HG03432 (cell line): Measurements from ENCODE around the gene TBX4.
"Not testable (repeated sequence)": the region's sequence is repeated elsewhere in the genome, so short reads cannot be mapped to it uniquely, and the experiment has no call there.

ENCODE experiments used
- ATAC-seq: cut with Tn5 transposase; IDR thresholded peaks from one replicate; pipeline ENCODE4 v1.9.1; 2021; ENCODE audit warnings: mild to moderate bottlenecking, moderate library complexity; ENCODE audit not compliant: unreplicated experiment

Gene TBX4

GRCh38 chr17:61496174-61496956, 44.1 kb downstream of the TBX4 start:
- ATAC-seq = no peak

DNA sequence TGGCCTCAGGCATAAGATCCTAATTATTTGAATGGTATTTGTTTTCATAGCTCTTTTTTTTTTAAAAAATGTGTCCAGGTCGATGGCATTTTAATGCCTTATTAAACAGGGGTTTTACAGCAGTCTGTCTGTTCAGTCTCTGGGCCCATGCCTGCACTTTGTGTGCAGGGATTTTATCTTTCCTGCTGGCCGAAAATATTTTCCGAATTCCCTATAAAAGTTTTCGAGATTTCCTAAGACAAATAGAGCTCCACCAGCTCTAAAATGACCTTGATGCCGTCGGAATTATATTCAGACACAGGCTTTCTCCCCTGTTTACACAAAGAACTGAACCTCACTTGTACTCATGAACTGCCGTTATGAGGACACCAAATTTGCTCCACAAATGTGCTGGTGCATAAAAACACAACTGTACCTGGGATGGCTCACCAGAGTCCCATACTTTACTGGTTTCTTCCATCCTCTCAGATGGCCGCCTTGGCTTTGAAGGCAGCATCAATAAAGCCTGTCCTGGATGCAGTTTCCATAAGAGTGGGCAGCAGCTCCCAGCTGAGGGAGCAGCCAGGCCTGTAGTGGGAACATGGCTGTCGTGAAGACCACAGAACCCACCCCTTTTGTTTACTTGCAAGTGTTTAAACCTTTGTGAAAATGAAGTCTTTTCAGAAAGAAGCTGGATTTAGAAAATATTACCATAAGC, 44.9 kb downstream of the TBX4 start:
- ATAC-seq = no peak

- no peak for ATAC-seq
Observed at GRCh38 chr17:61498042-61498994, 46.1 kb downstream of the TBX4 start.

- ATAC-seq = no peak
Observed at GRCh38 chr17:61499632-61500031, 47.4 kb downstream of the TBX4 start.

- no peak for ATAC-seq
Observed at GRCh38 chr17:61500287-61500686, 48.1 kb downstream of the TBX4 start.

- peak; percentile 46 for ATAC-seq
Observed at GRCh38 chr17:61502292-61502691, 50.1 kb downstream of the TBX4 start.

- no peak for ATAC-seq
Observed at GRCh38 chr17:61503961-61504360, 51.7 kb downstream of the TBX4 start.

- no peak for ATAC-seq
Observed at GRCh38 chr17:61504697-61505096, 52.5 kb downstream of the TBX4 start.

DNA sequence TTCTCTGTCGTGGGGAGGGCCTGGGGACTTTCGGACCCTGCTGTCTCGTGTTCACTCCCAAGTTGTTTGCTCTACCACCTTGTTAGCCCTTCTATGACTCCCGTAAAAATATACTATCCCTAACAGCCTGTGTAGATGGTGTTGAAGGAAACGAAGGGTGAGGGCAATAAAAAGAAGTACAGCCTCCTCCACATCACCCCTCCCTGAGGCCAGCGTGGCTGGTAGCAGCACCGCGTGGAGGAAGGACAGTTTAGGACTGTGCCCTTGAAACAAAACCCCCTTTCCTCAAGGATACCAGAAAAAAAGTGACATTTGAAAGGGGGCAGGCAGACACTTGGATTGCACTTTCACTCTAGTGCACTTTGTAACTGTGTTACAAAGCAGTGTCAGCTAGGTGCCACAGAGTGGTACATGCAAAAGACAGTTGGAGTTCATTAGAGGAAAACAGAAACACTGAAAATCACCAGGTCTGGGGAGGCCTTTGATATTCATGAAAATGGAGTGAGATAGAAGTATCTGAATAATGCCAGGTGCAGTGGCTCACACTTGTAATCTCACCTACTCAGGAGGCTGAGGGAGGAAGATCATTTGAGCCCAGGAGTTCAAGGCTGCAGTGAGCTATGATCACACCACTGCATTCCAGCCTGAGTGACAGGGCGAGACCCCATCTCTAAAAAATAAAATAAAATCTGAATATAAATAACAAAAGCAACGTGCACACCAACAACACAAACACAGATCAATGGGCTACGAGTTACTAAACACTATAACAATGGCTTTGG, 53.8 kb downstream of the TBX4 start:
- ATAC-seq = no peak

DNA sequence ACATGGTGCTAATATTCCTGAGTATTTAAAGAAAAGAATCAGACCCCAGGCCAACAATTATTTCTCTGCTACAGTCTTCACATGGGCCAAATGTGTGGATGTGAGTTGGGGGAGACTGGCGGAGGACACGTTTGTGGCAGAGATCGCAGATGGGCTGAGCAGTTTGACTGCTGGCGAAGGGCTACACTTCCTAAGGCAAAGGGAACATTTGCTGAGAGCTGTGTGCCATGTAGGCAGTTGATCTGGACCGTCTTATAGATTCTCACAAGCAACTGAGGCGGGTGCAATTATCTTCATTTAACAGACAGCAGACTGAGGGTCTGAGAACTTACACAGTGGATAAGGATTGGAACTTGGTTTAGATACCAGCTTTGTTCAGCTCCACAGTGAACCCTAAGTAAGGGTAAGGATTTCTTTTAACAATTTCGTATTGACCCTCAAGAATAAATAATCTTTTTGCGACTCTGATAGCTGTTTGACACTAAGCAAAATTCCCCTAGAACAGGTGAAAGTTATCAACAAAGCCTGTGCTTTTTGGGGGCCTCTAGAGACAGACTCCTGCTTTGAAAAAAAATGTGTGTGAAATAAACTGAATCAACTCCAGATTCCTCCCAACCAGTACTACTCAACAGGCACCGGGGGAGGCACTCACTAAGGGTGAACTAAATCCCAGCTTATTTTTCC, 55.3 kb downstream of the TBX4 start:
- no peak for ATAC-seq

- ATAC-seq = no peak
Observed at GRCh38 chr17:61508912-61509311, 56.7 kb downstream of the TBX4 start.

DNA sequence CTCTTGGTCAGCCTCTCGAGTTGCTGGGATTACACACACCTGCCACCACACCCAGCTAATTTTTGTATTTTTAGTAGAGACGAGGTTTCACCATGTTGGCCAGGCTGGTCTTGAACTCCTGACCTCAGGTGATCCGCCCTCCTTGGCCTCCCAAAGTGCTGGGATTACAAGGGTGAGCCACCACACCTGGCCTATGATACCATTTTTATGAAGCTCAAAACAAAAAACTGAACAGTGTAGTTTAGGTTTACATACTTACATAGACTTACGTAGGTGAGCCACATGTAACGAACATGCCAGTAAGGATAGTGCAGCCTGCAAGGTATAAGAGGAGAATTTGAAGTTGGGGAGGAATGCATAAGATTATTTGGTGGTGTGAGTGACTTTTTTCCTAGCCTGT, 57.2 kb downstream of the TBX4 start:
- ATAC-seq = not testable (repeated sequence)

GRCh38 chr17:61510237-61510636, 58.0 kb downstream of the TBX4 start:
- no peak for ATAC-seq

- ATAC-seq = no peak
Observed at GRCh38 chr17:61510991-61511390, 58.8 kb downstream of the TBX4 start.

DNA sequence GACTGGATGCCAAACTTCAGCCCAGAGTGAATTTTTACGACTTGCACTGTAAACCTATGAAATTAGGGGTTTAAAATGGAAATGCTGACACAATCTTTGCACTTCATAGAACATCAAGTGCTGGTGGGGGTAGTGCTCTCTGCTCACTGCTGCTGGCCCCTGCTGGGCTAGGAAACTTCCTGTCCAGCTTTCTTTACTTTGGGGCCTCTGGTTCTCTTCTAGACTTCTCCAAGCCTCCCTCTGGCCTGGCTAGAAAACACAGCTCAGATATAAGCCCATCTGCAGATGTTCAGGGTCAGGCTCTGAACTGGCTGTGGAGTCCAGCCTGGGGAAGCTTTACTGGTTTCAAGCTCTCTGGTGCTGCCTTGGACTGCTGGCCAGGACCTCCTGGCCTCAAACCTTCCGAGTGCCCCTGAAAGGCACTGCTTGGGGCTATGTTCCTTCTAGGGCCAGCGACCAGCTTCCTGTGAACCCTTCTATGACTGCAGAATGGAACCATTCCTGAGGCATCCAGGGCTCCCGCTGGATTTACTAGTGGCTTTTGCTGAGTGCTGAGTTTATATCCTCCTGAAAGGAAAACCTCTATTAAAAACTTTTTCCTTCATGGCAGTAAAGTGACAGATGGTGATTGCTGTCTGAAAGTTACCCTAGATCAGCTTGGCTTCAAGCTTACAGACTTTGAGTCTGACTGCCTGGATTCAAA, 59.4 kb downstream of the TBX4 start:
- ATAC-seq = no peak

- ATAC-seq = no peak
Observed at GRCh38 chr17:61514491-61514890, 62.3 kb downstream of the TBX4 start.

- ATAC-seq = no peak
Observed at GRCh38 chr17:61517265-61517664, 65.0 kb downstream of the TBX4 start.

GRCh38 chr17:61517843-61518606, 65.8 kb downstream of the TBX4 start:
- ATAC-seq = no peak

GRCh38 chr17:61519139-61519538, 66.9 kb downstream of the TBX4 start:
- no peak for ATAC-seq
